HepG2 (cell line): ENCODE measurements around the gene POP7. TPM values are rescaled to one million over a fixed set of nuclear protein-coding genes. Genes with fewer than 3 reads are reported as not detected.

Experiments used
- AGO2 ChIP-seq: fragments of 200-400 bp; formaldehyde crosslinking; optimal IDR thresholded peaks from 2 replicates; pipeline ENCODE3; 2017; ENCODE audit warnings: mild to moderate bottlenecking, low read depth, low read length, moderate library complexity
- CCDC6 ChIP-seq: sonication (generic); formaldehyde crosslinking; IDR thresholded peaks from 2 replicates; pipeline ENCODE4 v1.8.1; 2022; ENCODE audit warnings: mild to moderate bottlenecking, missing genetic modification reagents, moderate library complexity
- CENPT ChIP-seq: sonication (generic); formaldehyde crosslinking; IDR thresholded peaks from 2 replicates; pipeline ENCODE4 v1.8.0; 2022; ENCODE audit warnings: low read depth, mild to moderate bottlenecking, moderate library complexity, missing genetic modification reagents
- DBP ChIP-seq: sonication (generic); formaldehyde crosslinking; IDR thresholded peaks from 2 replicates; pipeline ENCODE4 v1.4.0; 2020; ENCODE audit warnings: missing genetic modification reagents; ENCODE audit errors: not compliant biosample characterization
- FLYWCH1 ChIP-seq: sonication (generic); formaldehyde crosslinking; IDR thresholded peaks from 2 replicates; pipeline ENCODE4 v1.8.1; 2023; ENCODE audit warnings: mild to moderate bottlenecking, missing genetic modification reagents
- GPN1 ChIP-seq: sonication (generic); formaldehyde crosslinking; IDR thresholded peaks from 2 replicates; pipeline ENCODE4 v1.5.1; 2020; ENCODE audit warnings: missing genetic modification reagents, borderline replicate concordance
- HHEX ChIP-seq: IDR thresholded peaks from 2 replicates; pipeline ENCODE4 v1.6.1; 2016; ENCODE audit warnings: control low read depth
- HNF4G ChIP-seq, 2 experiments: sonication (generic) in 1 of 2; formaldehyde crosslinking in 1 of 2; IDR thresholded peaks; 2 replicates each; pipeline versions ENCODE4 v1.4.0 to v1.6.1; 2011 to 2020; ENCODE audit warnings: borderline replicate concordance in 2 of 2, low read depth in 2 of 2, mild to moderate bottlenecking in 2 of 2, low read length in 1 of 2, missing genetic modification reagents in 1 of 2, moderate library complexity in 1 of 2
- HNRNPH1 ChIP-seq: fragments of 200-400 bp; formaldehyde crosslinking; optimal IDR thresholded peaks from 2 replicates; pipeline ENCODE3; 2017; ENCODE audit warnings: mild to moderate bottlenecking, low read depth, low read length
- IRF9 ChIP-seq: sonication (generic); formaldehyde crosslinking; IDR thresholded peaks from 2 replicates; pipeline ENCODE4 v1.8.0; 2022; ENCODE audit warnings: missing genetic modification reagents, mild to moderate bottlenecking, borderline replicate concordance
- ISL2 ChIP-seq: sonication (generic); formaldehyde crosslinking; IDR thresholded peaks from 2 replicates; pipeline ENCODE4 v1.5.0; 2020; ENCODE audit warnings: missing genetic modification reagents
- MYNN ChIP-seq: sonication (generic); formaldehyde crosslinking; IDR thresholded peaks from 2 replicates; pipeline ENCODE4 v1.4.0; 2020; ENCODE audit warnings: mild to moderate bottlenecking, low read depth, missing genetic modification reagents
- MZF1 ChIP-seq: sonication (generic); formaldehyde crosslinking; IDR thresholded peaks from 2 replicates; pipeline ENCODE4 v1.8.1; 2023; ENCODE audit warnings: mild to moderate bottlenecking, missing genetic modification reagents, borderline replicate concordance
- NFYC ChIP-seq: IDR thresholded peaks from 2 replicates; pipeline ENCODE4 v1.6.1; 2016; ENCODE audit warnings: missing genetic modification reagents, missing compliant biosample characterization
- TFDP2 ChIP-seq: sonication (generic); formaldehyde crosslinking; IDR thresholded peaks from 2 replicates; pipeline ENCODE4 v1.4.0; 2020; ENCODE audit warnings: missing genetic modification reagents
- XBP1 ChIP-seq: sonication (generic); formaldehyde crosslinking; IDR thresholded peaks from 2 replicates; pipeline ENCODE4 v1.5.0; 2020; ENCODE audit warnings: missing genetic modification reagents
- YY1 ChIP-seq: IDR thresholded peaks from 2 replicates; pipeline ENCODE4 v1.6.1; 2011; ENCODE audit warnings: low read length, low read depth, moderate library complexity, mild to moderate bottlenecking; ENCODE audit not compliant: insufficient read depth, insufficient replicate concordance
- ZEB1 ChIP-seq: IDR thresholded peaks from 2 replicates; pipeline ENCODE4 v1.6.1; 2012; ENCODE audit warnings: mild to moderate bottlenecking, low read depth, inconsistent platforms; ENCODE audit not compliant: insufficient replicate concordance
- ZFP91 ChIP-seq: sonication (generic); formaldehyde crosslinking; IDR thresholded peaks from 2 replicates; pipeline ENCODE4 v1.9.0; 2022; ENCODE audit warnings: missing genetic modification reagents, mild to moderate bottlenecking, borderline replicate concordance
- ZNF10 ChIP-seq: sonication (generic); formaldehyde crosslinking; IDR thresholded peaks from 2 replicates; pipeline ENCODE4 v1.4.0; 2020; ENCODE audit warnings: mild to moderate bottlenecking, low read depth, missing genetic modification reagents, borderline replicate concordance
- ZNF615 ChIP-seq: sonication (generic); formaldehyde crosslinking; IDR thresholded peaks from 2 replicates; pipeline ENCODE4 v1.5.0; 2020; ENCODE audit warnings: mild to moderate bottlenecking, missing genetic modification reagents, borderline replicate concordance
- ZNF691 ChIP-seq: sonication (generic); formaldehyde crosslinking; IDR thresholded peaks from 2 replicates; pipeline ENCODE4 v1.4.0; 2020; ENCODE audit warnings: missing genetic modification reagents, low read depth, mild to moderate bottlenecking, borderline replicate concordance
- ZNF841 ChIP-seq: sonication (generic); formaldehyde crosslinking; IDR thresholded peaks from 2 replicates; pipeline ENCODE4 v1.8.1; 2023; ENCODE audit warnings: missing genetic modification reagents, borderline replicate concordance
- ZSCAN29 ChIP-seq: sonication (generic); formaldehyde crosslinking; conservative IDR thresholded peaks from 2 replicates; pipeline ENCODE4 v1.4.0; 2020; ENCODE audit warnings: mild to moderate bottlenecking, missing genetic modification reagents
- polyA plus RNA-seq, 8 experiments: library from polyadenylated mRNA; depleted of rRNA in 3 of 8; stranded (reverse) in 7 of 8; unstranded in 1 of 8; fragments of >200 nt; fragmentation: Illumina TruSeq in 4 of 8; extraction: Trizol in 4 of 8; gene quantifications; 2 replicates each; pipeline versions ENCODE4 v1.2.1 to v1.2.3, GENCODE V29; 2011 to 2016; ENCODE audit warnings: low read depth in 4 of 8, missing spikeins in 1 of 8, mixed read lengths in 1 of 8; ENCODE audit not compliant: insufficient read depth in 1 of 8
- total RNA-seq, 5 experiments: library from RNA; depleted of rRNA; stranded (reverse); fragments of >200 nt; fragmentation: Illumina TruSeq; extraction: Trizol; gene quantifications; 2 replicates each; pipeline ENCODE4 v1.2.3, GENCODE V29; 2016; ENCODE audit warnings: low read depth in 1 of 5

POP7 gene
- total and polyA plus RNA-seq, 2 of the 13 experiments (the other 11 are each of a cell fraction or from before 2014, with no cell fraction given), result 63.9 to 91.1 TPM

GRCh38 chr7:100694098-100694745, 11.7 kb upstream of the POP7 start, which contains the start of gene GIGYF1 (continued):
- no peak for TF ChIP-seq MZF1
- no peak for TF ChIP-seq ZNF10 (CRISPR knock-in tag)
- no peak for TF ChIP-seq ISL2 (CRISPR knock-in tag)
- no peak for TF ChIP-seq CCDC6 (CRISPR knock-in tag)
- peak; percentile 84 for TF ChIP-seq YY1
- no peak for TF ChIP-seq XBP1
- no peak for TF ChIP-seq IRF9 (CRISPR knock-in tag)
- no peak for TF ChIP-seq CENPT (CRISPR knock-in tag)
- no peak for TF ChIP-seq HNF4G (IDR thresholded peaks at IDR 0.05; ENCODE audit: borderline replicate concordance, low read depth, low read length)
- TF ChIP-seq HNF4G (CRISPR knock-in tag; IDR thresholded peaks at IDR 0.05; ENCODE audit: borderline replicate concordance, low read depth), result no peak
- TF ChIP-seq ZNF841, result no peak
- 0 out of 2 replicates have a peak, but pooled peaks have one; percentile 67 for TF ChIP-seq ZNF615 (CRISPR knock-in tag)
- no peak for TF ChIP-seq HNRNPH1
- TF ChIP-seq MYNN (CRISPR knock-in tag), result no peak
- TF ChIP-seq NFYC (CRISPR knock-in tag), result no peak
- TF ChIP-seq ZSCAN29 (CRISPR knock-in tag), result no peak
- TF ChIP-seq ZEB1, result no peak
- 0 out of 2 replicates have a peak, but pooled peaks have one; percentile 21 for TF ChIP-seq ZNF691 (CRISPR knock-in tag)
- TF ChIP-seq TFDP2 (CRISPR knock-in tag), result peak; percentile 70
- no peak for TF ChIP-seq HHEX (CRISPR knock-in tag)
- TF ChIP-seq ZFP91 (CRISPR knock-in tag), result 0 out of 2 replicates have a peak, but pooled peaks have one; percentile 17
- TF ChIP-seq GPN1 (CRISPR knock-in tag), result no peak
- no peak for TF ChIP-seq AGO2
- no peak for TF ChIP-seq FLYWCH1 (CRISPR knock-in tag)
- no peak for TF ChIP-seq DBP (CRISPR knock-in tag)
